GM23248 (cell line): ENCODE data around the gene DHRS3. TPM values are rescaled to one million over a fixed set of nuclear protein-coding genes. Genes with fewer than 3 reads are reported as not detected.
A peak's percentile ranks its signal among the peaks of the same experiment; 100 is the strongest.

Source experiments
- DNase-seq: peaks from one replicate; pipeline ENCODE4 v3.0.0-alpha.2; 2015
- H2AFZ ChIP-seq: fragments of 200-600 bp; sonication (generic); 2 replicates; pipeline ENCODE4 v1.6.1; 2016; ENCODE audit warnings: antibody characterized with exemption
- H3F3A ChIP-seq: fragments of 200-600 bp; sonication (generic); 2 replicates; pipeline ENCODE4 v1.6.1; 2016; ENCODE audit warnings: mild to moderate bottlenecking, antibody characterized with exemption, mixed run types; ENCODE audit not compliant: insufficient read depth
- H3K27ac ChIP-seq: fragments of 200-600 bp; sonication (generic); 2 replicates; pipeline ENCODE4 v1.5.1; 2016; ENCODE audit warnings: mild to moderate bottlenecking
- H3K27me3 ChIP-seq: fragments of 200-600 bp; sonication (generic); replicated peaks from 2 replicates; pipeline ENCODE4 v1.6.1; 2016; ENCODE audit warnings: mild to moderate bottlenecking; ENCODE audit not compliant: insufficient read depth
- H3K36me3 ChIP-seq: fragments of 200-600 bp; sonication (generic); 2 replicates; pipeline ENCODE4 v1.6.1; 2016; ENCODE audit warnings: low read depth, mild to moderate bottlenecking
- H3K4me1 ChIP-seq: fragments of 200-600 bp; sonication (generic); 2 replicates; pipeline ENCODE4 v1.6.1; 2016; ENCODE audit warnings: mild to moderate bottlenecking; ENCODE audit not compliant: insufficient read depth
- H3K4me2 ChIP-seq: fragments of 200-600 bp; sonication (generic); one replicate; pipeline ENCODE4 v1.6.1; 2016; ENCODE audit warnings: mild to moderate bottlenecking; ENCODE audit not compliant: unreplicated experiment
- H3K4me3 ChIP-seq: fragments of 200-600 bp; sonication (generic); 2 replicates; pipeline ENCODE4 v1.5.1; 2016; ENCODE audit warnings: mild to moderate bottlenecking
- H3K79me2 ChIP-seq: fragments of 200-600 bp; sonication (generic); 2 replicates; pipeline ENCODE4 v1.6.1; 2016; ENCODE audit warnings: mild to moderate bottlenecking; ENCODE audit not compliant: insufficient read depth
- H3K9ac ChIP-seq: fragments of 200-600 bp; sonication (generic); 2 replicates; pipeline ENCODE4 v1.6.1; 2016; ENCODE audit warnings: mild to moderate bottlenecking
- H3K9me2 ChIP-seq: fragments of 200-600 bp; sonication (generic); 2 replicates; pipeline ENCODE4 v1.6.1; 2016; ENCODE audit warnings: mixed run types, mild to moderate bottlenecking, moderate library complexity; ENCODE audit not compliant: insufficient read depth
- H3K9me3 ChIP-seq: fragments of 200-600 bp; sonication (generic); one replicate; pipeline ENCODE4 v1.6.1; 2017; ENCODE audit warnings: low read depth
- H4K20me1 ChIP-seq: fragments of 200-600 bp; sonication (generic); 2 replicates; pipeline ENCODE4 v1.6.0; 2016; ENCODE audit not compliant: insufficient read depth
- EZH2 ChIP-seq: fragments of 200-600 bp; sonication (generic); IDR thresholded peaks from 2 replicates; pipeline ENCODE4 v1.6.1; 2018; ENCODE audit warnings: antibody characterized with exemption, mild to moderate bottlenecking; ENCODE audit not compliant: insufficient read depth, poor library complexity, severe bottlenecking
- EZH2phosphoT487 ChIP-seq: fragments of 200-600 bp; sonication (generic); IDR thresholded peaks from 2 replicates; pipeline ENCODE4 v1.6.1; 2018; ENCODE audit warnings: antibody characterized with exemption, moderate library complexity, mild to moderate bottlenecking, low read depth; ENCODE audit not compliant: insufficient read depth
- WGBS, 2 experiments: methylation state at CpG; one replicate each; pipeline ENCODE4 v1.1.6; 2015 to 2017; ENCODE audit warnings: low lambda C conversion rate in 2 of 2, low coverage in 1 of 2; ENCODE audit errors: missing lambda C conversion rate in 2 of 2; 5-methylcytosine and 5-hydroxymethylcytosine counted together
- in situ Hi-C: fragments of 300-500 bp; cut with MboI; formaldehyde crosslinking; loops from 2 replicates; pipeline ENCODE4 v1.15.0; 2020
- polyA plus RNA-seq: library from polyadenylated mRNA; unstranded; fragments of >200 nt; fragmentation: Nextera tagmentation; extraction: Ambion mirVana; gene quantifications from 2 replicates; pipeline ENCODE4 v1.2.1, GENCODE V29; 2016
- total RNA-seq: library from RNA; depleted of rRNA; stranded (reverse); fragments of >200 nt; shearing (Covaris generic); gene quantifications from 2 replicates; pipeline ENCODE4 v1.2.3, GENCODE V29; 2014

DHRS3 gene
- total and polyA plus RNA-seq, 2 experiments from 2014 or later, result 55.2 to 120 TPM

- no peaks in the 10 kb centered on the region for H4K20me1 ChIP-seq
- in situ Hi-C loops, result no loop called here
- H3K36me3 ChIP-seq, result no peaks in the 10 kb centered on the region
- H3K79me2 ChIP-seq, result no peaks in the 10 kb centered on the region
- H3K9me2 ChIP-seq, result no peaks in the 10 kb centered on the region
- WGBS, 2 experiments, result 85 to 86% methylated on average over 13 of the region's 13 CpGs
- no peak overlapping the region for H3K9ac ChIP-seq
- no peak overlapping the region for H2AFZ ChIP-seq
- no peaks in the 10 kb centered on the region for H3K27me3 ChIP-seq
- no peak overlapping the region for H3K4me2 ChIP-seq
- no peak for TF ChIP-seq EZH2
- no peak for TF ChIP-seq EZH2phosphoT487
- DNase-seq, result no peak
- H3K4me1 ChIP-seq, result peaks cover 13% of the 10 kb centered on the region
- peaks cover 6% of the 10 kb centered on the region for H3F3A ChIP-seq
- H3K27ac ChIP-seq, result peak overlapping the region; percentile 83
- H3K9me3 ChIP-seq, result no peaks in the 10 kb centered on the region
- H3K4me3 ChIP-seq, result no peak overlapping the region
Measured at GRCh38 chr1:12555411-12556367, 62.3 kb downstream of the DHRS3 start.

GRCh38 chr1:12554521-12555305 is 63.3 kb downstream of the DHRS3 start:
- H3K27ac ChIP-seq, result no peak overlapping the region

GRCh38 chr1:12553963-12554362 is 64.0 kb downstream of the DHRS3 start:
- H3K4me3 ChIP-seq, result no peak overlapping the region

More at GRCh38 chr1:12554521-12555305, 63.3 kb downstream of the DHRS3 start:
- Histone ChIP-seq H3K4me1 (peaks cover 19% of the 10 kb centered on the region), H4K20me1 (no peaks in the 10 kb centered on the region), H3K27me3 (no peaks in the 10 kb centered on the region), H3K9me3 (no peaks in the 10 kb centered on the region), H2AFZ (no peak overlapping the region), H3F3A (peaks cover 6% of the 10 kb centered on the region), H3K9me2 (no peaks in the 10 kb centered on the region), H3K4me3 (no peak overlapping the region), H3K9ac (no peak overlapping the region), H3K36me3 (no peaks in the 10 kb centered on the region), H3K4me2 (no peak overlapping the region), H3K79me2 (no peaks in the 10 kb centered on the region)
- in situ Hi-C loops, result no loop called here
- DNase-seq, result no peak
- 91 to 92% methylated on average over 17 to 18 of the region's 18 CpGs for WGBS, 2 experiments
- no peak for TF ChIP-seq EZH2phosphoT487
- TF ChIP-seq EZH2, result no peak

More at GRCh38 chr1:12553963-12554362, 64.0 kb downstream of the DHRS3 start:
- Histone ChIP-seq H3K4me2 (no peak overlapping the region), H3K27me3 (no peaks in the 10 kb centered on the region), H3F3A (peaks cover 6% of the 10 kb centered on the region), H3K9me2 (no peaks in the 10 kb centered on the region), H2AFZ (no peak overlapping the region), H3K4me1 (peaks cover 26% of the 10 kb centered on the region), H3K27ac (no peak overlapping the region), H3K9me3 (no peaks in the 10 kb centered on the region), H3K79me2 (no peaks in the 10 kb centered on the region), H3K36me3 (no peaks in the 10 kb centered on the region), H4K20me1 (no peaks in the 10 kb centered on the region), H3K9ac (no peak overlapping the region)
- in situ Hi-C loops, result no loop called here
- 49 to 59% methylated on average over 3 of the region's 3 CpGs for WGBS, 2 experiments
- peak; percentile 19 for DNase-seq
- TF ChIP-seq EZH2phosphoT487 (no peak), EZH2 (no peak)
